Inferior parietal cortex (tissue), 1 donor: ENCODE results near the gene PLCB4.
A peak's percentile ranks its signal among the peaks of the same experiment; 100 is the strongest.

ENCODE experiments used
- DNase-seq: peaks from one replicate; pipeline ENCODE4 v3.0.0-alpha.2; 2016; ENCODE audit errors: extremely low spot score

PLCB4 gene

DNA sequence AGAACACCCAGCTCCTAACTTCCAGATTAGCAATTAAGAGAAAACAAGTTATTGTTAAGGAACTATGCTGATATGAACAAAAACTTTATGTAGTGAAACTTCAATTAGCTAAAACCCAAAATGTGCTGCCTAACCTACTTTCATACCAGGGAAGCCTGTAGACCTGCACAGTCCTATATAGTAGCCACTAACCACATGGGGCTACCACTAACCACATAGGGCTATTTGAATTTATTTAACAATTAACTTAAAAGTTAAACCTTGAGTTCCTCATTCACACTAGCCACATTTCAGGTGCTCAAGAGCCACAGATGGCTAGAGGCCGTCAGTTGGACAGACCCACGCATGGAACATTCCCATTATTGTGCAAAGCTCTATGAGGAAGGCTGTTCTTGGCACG lies 373.1 kb downstream of the PLCB4 start:
- no peak for DNase-seq

DNA sequence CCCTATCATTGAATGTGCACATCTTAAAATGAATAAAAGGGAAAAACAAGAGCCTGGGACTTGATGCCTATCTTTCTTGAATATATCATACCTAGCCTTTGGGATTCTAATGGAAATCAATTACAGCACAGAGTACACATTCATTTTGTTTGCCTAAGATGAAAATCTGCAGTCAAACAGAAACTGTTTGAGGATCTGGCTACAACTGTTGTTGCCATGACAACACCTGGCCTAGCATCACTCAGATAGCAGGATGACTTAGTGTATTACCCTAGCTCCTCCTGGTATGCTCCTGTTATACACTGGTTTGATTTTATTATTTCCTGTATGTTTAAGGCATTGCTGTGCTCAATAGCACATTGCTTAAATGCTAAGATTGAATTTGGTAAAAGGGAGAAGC lies 374.0 kb downstream of the PLCB4 start:
- DNase-seq: peak; percentile 36

DNA sequence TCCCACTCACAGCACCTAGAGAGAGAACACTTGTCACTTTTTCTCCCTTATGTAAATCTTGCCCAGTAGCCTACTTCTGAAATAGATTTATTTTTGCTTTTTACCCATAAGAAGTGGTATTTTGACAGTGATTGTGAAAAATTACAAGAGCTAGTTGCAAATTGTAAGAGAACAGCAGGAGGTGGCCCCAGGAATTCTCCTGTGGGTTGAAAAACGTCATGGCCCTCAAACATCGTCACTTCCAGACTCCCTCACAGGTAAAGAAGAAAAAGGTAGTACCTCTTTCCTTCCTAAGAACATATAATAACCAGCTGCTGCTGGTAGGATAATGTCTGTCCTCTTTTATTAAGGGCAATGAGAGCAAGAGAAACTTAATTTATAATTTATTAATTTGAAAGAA lies 376.0 kb downstream of the PLCB4 start:
- DNase-seq: no peak

DNA sequence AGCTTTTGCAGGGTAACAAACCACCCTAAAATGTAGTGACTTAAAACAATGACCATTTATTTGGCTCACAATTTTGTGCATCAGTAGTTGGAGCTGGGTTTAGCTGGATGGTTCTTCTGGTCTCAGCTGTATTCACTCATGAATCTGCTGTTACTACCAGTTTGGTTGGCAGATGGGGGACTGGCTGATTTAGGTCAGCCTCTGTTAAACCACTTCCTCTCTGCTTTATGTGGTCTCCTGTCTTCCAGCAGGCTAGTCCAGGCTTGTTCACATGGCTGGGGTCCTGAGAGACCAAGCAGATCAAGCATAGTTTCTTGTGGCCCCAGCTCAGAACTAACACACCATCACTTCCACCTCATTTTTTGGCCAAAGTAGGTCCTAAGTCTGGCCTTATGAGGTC lies 378.3 kb downstream of the PLCB4 start:
- DNase-seq: no peak

DNA sequence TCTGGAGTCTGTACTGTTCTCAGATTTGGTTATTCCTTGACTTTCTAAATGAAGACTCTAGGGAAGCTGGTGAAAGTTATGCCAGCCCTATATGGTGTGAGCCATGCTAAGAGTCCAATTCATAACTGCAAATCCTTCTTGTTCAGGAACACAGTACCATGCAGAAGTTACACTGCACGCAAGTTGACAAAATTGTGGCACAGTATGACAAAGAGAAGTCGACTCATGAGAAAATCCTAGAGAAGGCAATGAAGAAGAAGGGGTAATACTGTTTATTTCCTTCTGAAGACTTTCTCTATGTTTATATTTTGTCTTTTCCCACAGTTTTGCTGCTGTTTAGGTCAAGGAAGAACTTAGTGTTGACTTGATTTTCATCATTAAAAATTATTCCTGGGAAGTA lies 384.3 kb downstream of the PLCB4 start:
- DNase-seq: no peak

DNA sequence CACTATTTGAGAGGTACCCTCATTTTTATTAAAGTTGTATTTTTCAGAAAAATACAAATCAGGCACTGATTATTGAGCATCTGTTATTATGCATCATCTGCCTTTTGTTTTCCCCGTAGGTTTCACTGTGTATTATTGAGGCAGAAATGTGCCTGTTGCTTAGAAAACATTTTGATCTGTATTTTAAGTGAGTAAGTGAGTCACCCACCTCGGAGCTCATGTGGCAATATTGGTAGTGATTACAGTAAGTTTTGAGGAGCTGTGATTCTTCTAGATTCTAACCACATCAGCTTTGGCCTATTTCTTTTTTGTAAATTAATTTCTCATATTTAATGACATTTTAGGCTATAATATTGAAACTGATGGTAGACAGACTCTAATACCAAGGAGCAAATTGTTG lies 385.9 kb downstream of the PLCB4 start:
- no peak for DNase-seq

DNA sequence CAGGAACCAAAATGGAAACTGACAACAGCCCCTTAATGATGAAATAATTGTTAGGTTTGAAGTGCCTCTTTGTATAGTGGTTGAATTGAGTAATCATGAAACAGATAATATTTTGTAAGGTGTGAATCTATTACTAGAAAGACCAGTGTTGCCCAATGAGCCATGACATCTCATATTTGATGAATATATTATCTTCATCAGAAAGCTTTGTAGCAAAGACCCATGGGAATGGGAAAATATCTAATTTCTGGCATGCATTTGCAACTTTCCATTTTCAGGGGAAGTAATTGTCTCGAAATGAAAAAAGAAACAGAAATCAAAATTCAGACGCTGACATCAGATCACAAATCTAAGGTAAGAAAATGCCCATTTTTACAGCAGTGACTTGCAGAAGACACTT lies 388.2 kb downstream of the PLCB4 start:
- DNase-seq: no peak

DNA sequence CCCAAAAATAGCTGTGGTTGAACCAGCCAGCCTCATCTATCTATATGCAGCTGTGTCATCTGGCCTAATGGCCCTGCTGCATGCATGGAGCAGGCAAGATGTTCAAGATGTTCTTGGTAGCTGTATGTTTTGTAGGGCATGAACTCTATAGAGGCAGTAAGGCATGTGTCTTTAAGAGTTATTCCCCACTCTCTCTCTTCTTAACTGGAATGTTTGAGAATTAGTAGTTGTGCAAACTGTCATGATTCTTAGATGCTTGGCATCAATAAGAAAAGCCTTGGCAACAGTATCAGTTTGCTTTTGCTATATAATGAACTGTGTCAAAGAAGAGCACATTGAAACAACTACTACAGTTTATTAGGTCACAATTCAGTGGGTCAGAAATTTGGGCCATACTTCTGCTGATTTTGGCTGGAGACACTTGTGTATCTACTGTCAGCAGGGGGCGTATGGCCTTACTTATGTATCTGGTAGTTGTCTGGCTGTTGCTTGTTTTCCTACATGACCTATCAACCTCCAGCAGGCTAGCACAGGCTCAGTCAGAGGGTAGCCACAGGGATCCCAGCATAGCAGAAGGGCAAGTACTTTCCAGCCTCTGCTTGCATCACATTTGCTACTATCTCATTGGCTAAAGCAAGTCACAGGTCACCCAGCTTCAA lies 389.4 kb downstream of the PLCB4 start:
- DNase-seq: no peak

DNA sequence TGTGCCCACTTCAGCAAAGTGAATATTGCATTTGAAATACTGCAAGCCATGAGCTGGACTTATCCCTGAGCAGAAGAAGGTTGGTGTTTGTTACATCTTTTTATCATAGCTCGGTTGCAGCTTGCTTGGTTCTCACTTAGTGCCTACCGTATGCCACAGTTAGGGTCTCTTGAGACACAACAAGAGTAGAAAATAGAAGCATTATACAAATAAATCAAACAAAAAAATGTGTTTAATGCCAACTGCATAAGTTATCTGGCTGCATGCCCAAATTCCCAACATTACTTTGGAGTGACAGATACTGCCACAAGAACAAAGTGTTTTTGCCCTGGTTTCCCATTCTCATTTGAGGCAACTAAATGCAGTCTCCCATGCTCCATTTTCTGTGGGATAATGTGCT lies 391.6 kb downstream of the PLCB4 start:
- no peak for DNase-seq

DNA sequence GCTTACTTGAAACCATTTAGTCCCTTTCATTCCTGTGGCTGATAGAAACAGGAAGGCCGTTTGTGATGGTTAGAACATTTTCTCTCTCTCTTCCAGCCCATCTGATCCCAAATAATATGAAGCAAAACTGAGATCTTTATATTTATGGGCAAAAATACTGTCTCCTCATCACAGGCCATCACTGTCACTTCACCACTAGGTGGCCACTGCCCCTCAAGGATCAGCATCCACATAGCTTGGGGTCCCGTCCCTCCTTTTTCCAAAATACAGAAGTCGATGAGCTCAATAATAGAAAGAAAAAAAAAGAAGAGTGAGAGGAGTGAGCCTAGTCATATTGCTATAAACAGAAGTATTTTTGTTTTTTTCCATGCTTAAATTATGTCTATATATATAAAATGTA lies 399.1 kb downstream of the PLCB4 start:
- DNase-seq: no peak

DNA sequence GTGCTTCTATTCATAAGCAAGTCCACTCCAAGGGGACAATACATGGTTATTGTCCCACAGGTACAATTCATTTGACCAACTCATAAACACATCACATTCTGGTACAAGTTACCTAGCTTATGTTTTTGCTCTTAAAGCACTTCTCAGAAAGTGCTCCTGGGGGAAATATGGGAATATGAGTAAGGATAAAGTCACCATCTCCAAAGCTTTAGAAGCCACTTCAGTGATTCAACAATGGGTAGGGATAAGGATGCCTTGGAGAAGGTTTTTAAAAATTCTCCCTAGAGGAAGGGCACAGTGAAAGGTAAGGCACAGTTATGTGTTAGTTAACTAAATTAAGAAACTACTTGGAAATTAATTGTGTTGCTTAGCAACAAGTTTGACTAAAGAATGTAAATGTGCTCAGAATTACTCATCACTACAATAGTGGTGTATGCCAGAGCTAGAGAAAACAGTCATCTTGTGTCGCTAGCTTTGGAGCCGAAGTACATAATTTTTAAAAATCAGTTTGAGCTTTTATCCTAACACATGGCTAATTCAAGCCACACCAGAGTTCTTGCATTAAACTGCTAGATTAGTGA lies 406.0 kb downstream of the PLCB4 start:
- DNase-seq: peak; percentile 30

DNA sequence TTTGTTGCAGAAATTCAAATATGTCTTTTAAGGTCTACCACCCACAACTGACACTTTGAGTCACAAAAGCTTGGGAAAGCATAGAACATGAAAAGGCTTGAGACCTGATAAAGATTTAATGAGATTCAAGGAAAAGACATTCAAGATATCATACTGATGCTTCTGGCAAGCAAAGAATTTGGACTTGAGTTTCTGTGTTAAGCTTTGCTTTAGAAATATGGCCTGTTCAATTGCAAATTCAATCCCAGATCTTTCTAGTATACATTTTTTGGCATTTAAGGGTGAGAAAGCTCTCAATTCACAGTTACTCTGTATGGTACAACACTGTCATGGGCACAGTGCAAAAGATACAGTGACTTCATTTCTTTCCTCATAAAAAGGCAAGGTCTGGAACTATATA lies 406.6 kb downstream of the PLCB4 start:
- peak; percentile 23 for DNase-seq

DNA sequence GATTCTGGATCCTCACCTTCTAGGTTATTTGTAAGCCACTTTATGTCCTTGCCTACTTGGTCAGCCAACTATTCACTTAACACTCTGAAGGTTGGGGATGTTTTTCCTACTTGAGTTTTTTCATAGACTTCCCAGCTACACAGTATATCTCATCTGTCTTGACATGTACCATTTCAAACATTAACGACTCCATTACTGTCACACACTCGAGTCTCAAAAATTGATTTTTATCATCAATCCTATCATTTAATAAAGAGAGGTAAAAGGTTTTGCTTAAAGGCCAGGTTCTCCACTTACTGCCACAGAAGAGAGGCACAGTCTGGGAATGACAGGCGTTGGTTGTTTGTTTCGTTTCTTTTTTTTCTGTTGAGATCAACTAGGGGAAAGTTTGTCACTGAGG lies 407.3 kb downstream of the PLCB4 start:
- DNase-seq: no peak

DNA sequence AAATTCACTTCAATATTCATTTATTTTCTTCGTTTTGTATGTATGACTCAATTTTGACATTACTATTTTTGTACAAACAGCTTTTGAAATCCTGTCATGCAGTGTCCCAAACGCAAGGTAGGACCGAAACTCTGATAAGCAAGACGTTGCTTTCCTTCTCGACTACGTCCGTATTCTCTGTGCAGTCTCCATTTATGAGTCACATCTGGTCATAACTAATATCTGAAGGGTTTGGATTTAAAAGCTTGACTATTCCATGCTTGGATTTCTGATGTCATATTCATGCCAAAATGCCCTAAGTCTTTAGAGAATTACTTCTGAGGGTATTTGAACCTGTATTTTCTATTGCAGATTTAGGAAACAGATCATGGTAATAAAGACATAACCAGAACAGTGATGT lies 407.8 kb downstream of the PLCB4 start:
- no peak for DNase-seq

DNA sequence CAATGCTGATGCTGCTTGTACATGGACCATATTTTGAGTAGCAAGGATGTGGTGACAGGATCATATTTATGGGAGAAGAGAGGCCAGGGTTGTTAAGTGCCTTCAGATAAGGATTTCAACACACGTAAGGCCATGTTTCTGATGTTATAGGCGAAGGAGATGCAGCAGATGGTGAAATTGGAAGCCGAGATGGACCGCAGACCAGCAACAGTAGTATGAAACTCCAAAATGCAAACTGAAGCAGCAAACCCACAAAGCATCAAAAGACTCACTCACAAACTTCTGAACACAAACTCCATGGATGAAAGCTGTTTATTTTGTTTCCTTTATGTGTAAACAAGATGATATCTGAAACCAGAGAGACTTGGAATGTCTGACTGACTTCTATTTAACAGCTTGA lies 409.9 kb downstream of the PLCB4 start:
- no peak for DNase-seq

DNA sequence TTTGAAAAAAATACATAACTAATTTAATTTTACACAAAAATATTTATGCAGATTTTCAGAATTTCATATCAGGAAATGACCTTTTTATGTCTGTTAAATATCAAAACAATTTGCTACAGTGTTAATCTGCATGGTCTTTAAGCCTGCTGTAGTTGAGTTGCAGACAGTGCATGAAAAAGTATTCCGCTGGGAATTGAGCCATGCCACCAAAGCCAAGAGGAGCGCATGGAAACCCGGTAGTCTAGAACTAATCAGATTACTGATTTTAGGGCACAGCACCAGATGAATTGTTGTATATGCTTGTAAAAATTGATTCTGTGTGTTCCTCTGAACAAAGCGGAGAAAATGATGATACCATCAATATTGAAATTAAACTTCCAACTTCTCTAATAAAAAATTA lies 411.2 kb downstream of the PLCB4 start:
- no peak for DNase-seq

DNA sequence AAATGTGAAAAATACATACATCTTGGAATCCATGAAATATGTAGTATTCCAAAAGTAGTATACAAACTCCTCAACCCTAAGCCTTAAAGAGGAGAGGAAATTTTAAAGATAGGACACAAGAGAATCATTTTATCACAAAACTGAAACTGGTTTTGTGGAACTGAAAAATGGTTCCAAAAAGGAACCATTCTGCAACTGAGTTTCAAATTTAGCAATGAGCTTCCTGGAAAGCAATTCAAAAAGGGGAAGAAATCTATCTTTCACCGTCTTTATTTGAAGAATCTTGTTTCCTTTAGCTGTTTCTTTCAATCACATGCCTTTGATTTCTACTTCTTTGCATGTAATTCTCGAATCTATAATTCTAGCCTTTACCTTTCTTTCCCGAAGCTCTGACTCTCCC lies 413.3 kb downstream of the PLCB4 start:
- DNase-seq: no peak

DNA sequence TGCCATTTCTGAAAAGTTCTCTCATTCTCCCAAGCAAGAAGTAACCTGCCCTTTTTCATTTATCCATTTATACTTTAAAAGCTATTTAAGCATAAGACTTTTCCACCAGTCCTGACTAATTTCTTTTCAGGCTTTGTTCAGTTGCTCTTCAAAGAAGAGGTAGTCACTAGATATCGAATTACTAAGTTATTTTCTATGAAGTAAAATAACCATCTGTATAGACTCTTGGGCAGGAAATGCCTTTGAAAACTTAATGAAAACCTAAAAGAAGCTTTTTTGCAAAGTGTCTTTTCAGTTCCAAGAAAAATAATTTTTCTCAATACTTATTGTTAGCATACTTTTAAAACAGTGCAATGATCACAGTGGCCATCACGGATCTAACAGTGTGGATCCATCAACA lies 414.2 kb downstream of the PLCB4 start:
- no peak for DNase-seq

DNA sequence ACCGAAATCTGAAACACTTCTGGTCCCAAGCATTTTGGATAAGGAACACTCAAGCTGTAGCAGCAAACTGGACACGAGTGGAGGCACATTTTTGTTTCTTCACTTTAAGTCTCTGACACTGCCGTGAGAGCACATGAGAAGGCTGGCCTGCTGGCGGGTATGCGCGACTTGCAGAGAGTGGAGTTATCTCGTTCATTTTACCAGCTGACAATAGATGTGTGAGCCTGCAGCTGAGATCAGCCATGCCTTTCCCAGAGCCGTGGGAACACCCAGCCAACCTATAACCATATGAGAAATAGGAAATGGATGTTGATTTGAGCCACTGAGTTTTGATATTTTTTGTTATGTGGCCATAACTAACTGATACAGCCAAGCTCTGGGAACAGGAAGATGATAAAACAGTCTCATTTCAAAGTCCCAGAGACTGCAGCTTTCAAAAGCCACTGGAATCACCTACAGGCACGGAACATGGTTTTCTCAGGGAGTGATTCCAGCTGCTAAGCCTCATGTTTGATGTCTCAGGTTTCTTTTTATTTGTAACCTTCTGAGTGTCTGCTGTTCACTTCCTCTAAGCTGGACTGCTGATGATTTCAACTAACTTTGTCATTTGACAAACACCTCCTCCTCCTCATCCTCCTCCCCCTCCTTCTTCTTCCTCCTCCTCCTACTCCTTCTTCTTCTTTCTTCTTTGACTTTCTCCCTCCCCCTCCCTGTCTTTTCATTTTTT lies 416.9 kb downstream of the PLCB4 start:
- DNase-seq: no peak

DNA sequence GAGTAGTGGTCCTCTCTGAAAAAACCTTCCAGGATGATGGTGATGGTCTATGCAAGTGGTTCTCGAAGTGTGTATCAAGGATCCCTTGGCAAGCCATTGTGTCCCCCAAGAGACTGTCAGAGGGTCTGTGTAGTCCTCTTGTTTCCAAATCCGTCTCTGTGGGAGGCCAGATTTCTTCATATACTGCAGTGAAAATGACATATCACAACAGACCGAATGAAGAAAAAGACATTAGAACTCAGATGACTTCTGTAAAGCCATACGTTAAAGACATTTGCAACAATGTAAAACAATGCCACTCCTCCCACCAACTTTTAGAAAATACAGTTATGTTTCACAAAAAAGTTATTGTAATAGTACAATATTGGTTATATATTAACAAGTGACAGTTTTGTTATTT lies 418.3 kb downstream of the PLCB4 start:
- DNase-seq: no peak

DNA sequence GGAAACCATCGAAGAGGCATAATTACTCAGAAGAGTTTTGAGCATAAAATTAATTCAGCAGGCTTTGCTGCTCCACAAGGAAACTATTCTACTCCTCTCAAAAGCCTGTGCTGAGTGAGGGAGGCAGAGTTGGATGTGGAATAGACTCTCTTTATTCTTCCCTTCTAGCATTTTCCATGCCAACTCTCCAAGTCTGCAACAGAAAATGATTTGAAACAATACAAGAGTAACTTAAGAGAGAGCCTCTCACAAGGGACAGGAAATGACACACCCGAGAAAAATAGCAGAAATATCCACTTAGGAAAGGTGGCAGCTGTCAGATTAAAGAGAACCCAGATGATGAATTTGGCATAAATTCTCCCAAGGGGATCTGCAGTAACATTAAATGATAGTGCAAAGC lies 419.2 kb downstream of the PLCB4 start:
- peak; percentile 42 for DNase-seq

DNA sequence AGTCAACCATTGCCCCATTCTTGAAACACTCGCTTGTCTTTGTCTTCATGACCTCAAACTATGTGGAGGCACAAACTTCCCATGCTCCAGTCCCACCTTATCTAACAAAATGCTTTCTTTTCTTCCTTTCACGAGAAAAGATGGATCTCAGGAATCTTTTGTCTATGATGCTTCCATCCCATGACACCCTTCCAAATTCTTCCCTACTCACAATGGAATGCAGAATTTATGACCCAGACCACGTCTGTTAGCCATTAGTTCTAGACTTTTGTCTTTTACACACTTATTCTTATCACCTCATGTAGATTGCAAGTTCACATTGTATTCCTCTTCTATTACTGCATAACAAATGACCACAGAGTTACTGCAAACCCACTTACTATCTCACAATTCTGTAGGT lies 421.3 kb downstream of the PLCB4 start:
- DNase-seq: no peak

DNA sequence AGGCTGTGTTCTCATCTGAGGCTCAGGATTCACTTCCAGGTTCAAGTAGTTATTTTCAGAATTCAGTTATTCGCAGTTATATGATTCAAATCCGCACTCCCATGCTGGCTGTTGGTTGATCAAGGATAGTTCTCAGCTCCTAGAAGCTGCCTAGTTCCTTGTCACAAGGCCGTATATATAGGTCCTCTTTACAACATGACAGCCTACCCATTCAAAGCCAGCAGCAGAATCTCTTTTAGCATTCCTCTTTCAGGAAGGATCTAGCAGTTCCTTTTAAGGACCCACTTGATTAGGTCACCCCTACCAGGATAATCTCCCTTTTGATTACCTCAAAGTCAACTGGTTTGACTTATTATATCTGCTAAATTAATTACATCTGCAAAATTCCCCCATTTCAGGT lies 421.7 kb downstream of the PLCB4 start:
- DNase-seq: no peak

DNA sequence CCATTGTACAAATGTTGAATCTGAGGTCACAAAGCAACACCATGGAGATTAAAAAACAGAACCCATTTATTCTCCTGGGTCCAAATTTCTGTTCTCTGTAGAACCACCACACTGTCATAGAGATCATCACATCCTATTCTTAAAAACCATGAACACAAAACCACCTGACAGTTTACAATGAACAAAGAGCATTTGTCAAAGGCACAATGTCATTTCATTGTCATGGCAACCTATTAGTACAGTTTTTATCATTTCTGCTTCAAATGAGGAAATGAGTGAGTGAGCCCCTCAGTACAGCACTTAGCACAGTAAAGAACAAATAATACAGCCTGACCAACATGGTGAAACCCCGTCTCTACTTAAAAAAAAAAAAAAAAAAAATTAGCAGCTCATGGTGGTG lies 422.4 kb downstream of the PLCB4 start:
- no peak for DNase-seq
